Purkinje cell (primary cell): ENCODE measurements around the gene HOXD12. TPM values are rescaled to one million over a fixed set of nuclear protein-coding genes. Genes with fewer than 3 reads are reported as not detected.

Experiments used
- polyA plus RNA-seq: library from polyadenylated mRNA; unstranded; fragments of >200 nt; fragmentation: Nextera tagmentation; gene quantifications from 2 replicates; pipeline ENCODE4 v1.2.1, GENCODE V29; 2014

HOXD12 gene
- not detected in 2 replicates for polyA plus RNA-seq

GRCh38 chr2:176099728-176100546 is at the start of gene HOXD12:
TSS of gene HOXD12 (plus strand) at chr2:176099795. CDS start at chr2:176099802, 7 bp downstream.

GRCh38 chr2:176083796-176084261 is 15.8 kb upstream of the HOXD12 start, which contains the start of gene EVX2:
TSS of gene EVX2 (minus strand) at chr2:176083962. CDS start at chr2:176083776, 186 bp downstream.

GRCh38 chr2:176092270-176093144 is 7.1 kb upstream of the HOXD12 start, which contains the start of gene HOXD13:
TSS of gene HOXD13 (plus strand) at chr2:176092721. CDS start at chr2:176092891, 170 bp downstream.

GRCh38 chr2:176106581-176107539 is 7.3 kb downstream of the HOXD12 start, which contains the start of gene HOXD11:
TSS of gene HOXD11 (plus strand) at chr2:176107280. CDS start at chr2:176107356, 76 bp downstream.

GRCh38 chr2:176115883-176116813 is 16.6 kb downstream of the HOXD12 start, which contains the start of gene HOXD10:
TSS of gene HOXD10 (plus strand) at chr2:176116778. CDS start at chr2:176116834, 56 bp downstream.

GRCh38 chr2:176122683-176123410 is 23.3 kb downstream of the HOXD12 start, which contains the start of gene HOXD9:
TSS of gene HOXD9 (plus strand) at chr2:176122719. CDS start at chr2:176122769, 50 bp downstream.

GRCh38 chr2:176128982-176129796 is 29.6 kb downstream of the HOXD12 start, which contains the start of gene HOXD8:
TSS of gene HOXD8 (plus strand) at chr2:176129705. CDS start at chr2:176130367, 662 bp downstream.

GRCh38 chr2:176151442-176152287 is 52.1 kb downstream of the HOXD12 start, which contains the start of gene HOXD4:
TSS of gene HOXD4 (plus strand) at chr2:176151550. CDS start at chr2:176151634, 84 bp downstream.

Other genes with a start within 250 kb of the HOXD12 start
- 42.4 and 54.5 TPM in 2 replicates for gene LNPK, start 97.5 kb upstream of the HOXD12 start, polyA plus RNA-seq
- gene EVX2, start 15.8 kb upstream of the HOXD12 start, polyA plus RNA-seq, result not detected in 2 replicates
- not detected in 2 replicates for gene HOXD13, start 7.1 kb upstream of the HOXD12 start, polyA plus RNA-seq
- not detected in 2 replicates for gene HOXD11, start 7.5 kb downstream of the HOXD12 start, polyA plus RNA-seq
- gene HOXD10, start 17.0 kb downstream of the HOXD12 start, polyA plus RNA-seq, result not detected in 2 replicates
- gene HOXD9, start 22.9 kb downstream of the HOXD12 start, polyA plus RNA-seq, result not detected in 2 replicates
- gene HOXD8, start 29.9 kb downstream of the HOXD12 start, polyA plus RNA-seq, result not detected in 2 replicates
- not detected in 2 replicates for gene HOXD4, start 51.8 kb downstream of the HOXD12 start, polyA plus RNA-seq
- not detected in 2 replicates for gene HOXD3, start 57.5 kb downstream of the HOXD12 start, polyA plus RNA-seq
- not detected in 2 replicates for gene HOXD1, start 88.9 kb downstream of the HOXD12 start, polyA plus RNA-seq
- 193 and 215 TPM in 2 replicates for gene MTX2, start 169.6 kb downstream of the HOXD12 start, polyA plus RNA-seq